Measurements from ENCODE around the gene THG1L. TPM values are rescaled to one million over a fixed set of nuclear protein-coding genes. Genes with fewer than 3 reads are reported as not detected.
A peak's percentile ranks its signal among the peaks of the same experiment; 100 is the strongest.

THG1L gene
- total and polyA plus RNA-seq, 2 of the 13 experiments (the other 11 are each of a cell fraction or from before 2014, with no cell fraction given), result 16.6 to 17.2 TPM

DNA sequence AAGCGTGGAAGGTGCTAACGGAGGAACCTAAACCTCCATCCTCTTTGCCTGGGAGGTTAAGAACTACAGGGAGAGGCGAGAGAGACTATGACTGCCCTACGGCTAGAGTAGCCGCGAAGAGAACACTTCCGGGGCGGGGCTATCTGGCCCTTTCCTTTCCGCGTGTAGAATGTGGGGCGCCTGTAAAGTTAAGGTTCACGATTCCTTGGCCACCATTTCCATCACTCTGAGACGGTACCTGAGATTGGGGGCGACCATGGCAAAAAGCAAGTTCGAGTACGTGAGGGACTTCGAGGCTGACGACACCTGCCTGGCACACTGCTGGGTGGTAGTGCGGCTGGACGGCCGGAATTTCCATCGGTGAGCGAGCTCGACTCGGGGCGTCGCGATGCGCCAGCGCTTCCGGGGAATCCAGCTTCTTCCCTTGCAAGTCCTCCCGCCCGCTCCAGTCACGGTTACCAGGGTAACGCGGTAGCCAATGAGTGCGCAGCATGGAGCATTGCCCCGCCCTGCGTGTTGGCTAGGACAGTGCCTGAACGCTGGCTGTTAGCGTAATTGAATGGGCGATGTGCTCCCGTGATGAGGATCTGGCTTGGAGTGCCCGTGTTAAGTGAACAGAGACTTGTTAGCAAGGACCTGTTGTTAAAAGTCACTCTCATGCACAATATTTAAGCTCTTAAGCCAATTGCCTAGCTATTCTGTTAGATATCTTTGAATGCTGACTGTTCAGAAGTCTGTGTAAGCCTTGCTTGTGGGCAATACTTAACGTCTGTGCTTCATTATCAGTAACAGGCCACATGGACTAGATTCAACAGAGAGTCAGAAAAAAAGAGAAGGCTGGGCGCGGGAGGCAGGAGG is at the start of gene THG1L (continued):
- no peak for TF ChIP-seq CBX2 (IDR thresholded peaks at IDR 0.05; ENCODE audit: low read depth, low read length)
- no peak for TF ChIP-seq CBX2 (CRISPR knock-in tag; IDR thresholded peaks at IDR 0.05; ENCODE audit: low read depth)
- no peak for TF ChIP-seq ZNF672 (CRISPR knock-in tag; IDR thresholded peaks at IDR 0.05)
- no peak; the same call in 1 of the 2 replicates for TF ChIP-seq NFATC3 (CRISPR knock-in tag; IDR thresholded peaks at IDR 0.05)
- TF ChIP-seq, protein P1, sequence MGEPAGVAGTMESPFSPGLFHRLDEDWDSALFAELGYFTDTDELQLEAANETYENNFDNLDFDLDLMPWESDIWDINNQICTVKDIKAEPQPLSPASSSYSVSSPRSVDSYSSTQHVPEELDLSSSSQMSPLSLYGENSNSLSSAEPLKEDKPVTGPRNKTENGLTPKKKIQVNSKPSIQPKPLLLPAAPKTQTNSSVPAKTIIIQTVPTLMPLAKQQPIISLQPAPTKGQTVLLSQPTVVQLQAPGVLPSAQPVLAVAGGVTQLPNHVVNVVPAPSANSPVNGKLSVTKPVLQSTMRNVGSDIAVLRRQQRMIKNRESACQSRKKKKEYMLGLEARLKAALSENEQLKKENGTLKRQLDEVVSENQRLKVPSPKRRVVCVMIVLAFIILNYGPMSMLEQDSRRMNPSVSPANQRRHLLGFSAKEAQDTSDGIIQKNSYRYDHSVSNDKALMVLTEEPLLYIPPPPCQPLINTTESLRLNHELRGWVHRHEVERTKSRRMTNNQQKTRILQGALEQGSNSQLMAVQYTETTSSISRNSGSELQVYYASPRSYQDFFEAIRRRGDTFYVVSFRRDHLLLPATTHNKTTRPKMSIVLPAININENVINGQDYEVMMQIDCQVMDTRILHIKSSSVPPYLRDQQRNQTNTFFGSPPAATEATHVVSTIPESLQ (CRISPR knock-in tag; conservative IDR thresholded peaks at IDR 0.05), result no peak
- no peak for TF ChIP-seq EP300 (IDR thresholded peaks at IDR 0.05; ENCODE audit: low read depth in 2 of 2, low read length in 2 of 2)
- TF ChIP-seq EP300 (CRISPR knock-in tag; IDR thresholded peaks at IDR 0.05; ENCODE audit: borderline replicate concordance), result no peak
- no peak for TF ChIP-seq XRCC5 (optimal IDR thresholded peaks at IDR 0.05; ENCODE audit: low read length)
- TF ChIP-seq NRL (CRISPR knock-in tag; IDR thresholded peaks at IDR 0.05; ENCODE audit: borderline replicate concordance), result peak; percentile 81; the same call in 1 of the 2 replicates
- TF ChIP-seq, protein P2, sequence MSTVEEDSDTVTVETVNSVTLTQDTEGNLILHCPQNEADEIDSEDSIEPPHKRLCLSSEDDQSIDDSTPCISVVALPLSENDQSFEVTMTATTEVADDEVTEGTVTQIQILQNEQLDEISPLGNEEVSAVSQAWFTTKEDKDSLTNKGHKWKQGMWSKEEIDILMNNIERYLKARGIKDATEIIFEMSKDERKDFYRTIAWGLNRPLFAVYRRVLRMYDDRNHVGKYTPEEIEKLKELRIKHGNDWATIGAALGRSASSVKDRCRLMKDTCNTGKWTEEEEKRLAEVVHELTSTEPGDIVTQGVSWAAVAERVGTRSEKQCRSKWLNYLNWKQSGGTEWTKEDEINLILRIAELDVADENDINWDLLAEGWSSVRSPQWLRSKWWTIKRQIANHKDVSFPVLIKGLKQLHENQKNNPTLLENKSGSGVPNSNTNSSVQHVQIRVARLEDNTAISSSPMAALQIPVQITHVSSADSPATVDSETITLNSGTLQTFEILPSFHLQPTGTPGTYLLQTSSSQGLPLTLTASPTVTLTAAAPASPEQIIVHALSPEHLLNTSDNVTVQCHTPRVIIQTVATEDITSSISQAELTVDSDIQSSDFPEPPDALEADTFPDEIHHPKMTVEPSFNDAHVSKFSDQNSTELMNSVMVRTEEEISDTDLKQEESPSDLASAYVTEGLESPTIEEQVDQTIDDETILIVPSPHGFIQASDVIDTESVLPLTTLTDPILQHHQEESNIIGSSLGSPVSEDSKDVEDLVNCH (CRISPR knock-in tag; IDR thresholded peaks at IDR 0.05), result no peak; the same call in 1 of the 2 replicates
- peak; percentile 94 for TF ChIP-seq ZNF317 (CRISPR knock-in tag; IDR thresholded peaks at IDR 0.05)
- peak; percentile 55 for TF ChIP-seq HNRNPLL (IDR thresholded peaks at IDR 0.05; ENCODE audit: low read depth, low read length, poor library complexity, severe bottlenecking)
- TF ChIP-seq, protein P3, sequence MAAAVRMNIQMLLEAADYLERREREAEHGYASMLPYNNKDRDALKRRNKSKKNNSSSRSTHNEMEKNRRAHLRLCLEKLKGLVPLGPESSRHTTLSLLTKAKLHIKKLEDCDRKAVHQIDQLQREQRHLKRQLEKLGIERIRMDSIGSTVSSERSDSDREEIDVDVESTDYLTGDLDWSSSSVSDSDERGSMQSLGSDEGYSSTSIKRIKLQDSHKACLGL (CRISPR knock-in tag; IDR thresholded peaks at IDR 0.05), result peak; percentile 54; the same call in 1 of the 2 replicates
- TF ChIP-seq, protein P4, sequence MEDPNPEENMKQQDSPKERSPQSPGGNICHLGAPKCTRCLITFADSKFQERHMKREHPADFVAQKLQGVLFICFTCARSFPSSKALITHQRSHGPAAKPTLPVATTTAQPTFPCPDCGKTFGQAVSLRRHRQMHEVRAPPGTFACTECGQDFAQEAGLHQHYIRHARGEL (CRISPR knock-in tag; IDR thresholded peaks at IDR 0.05), result 0 out of 2 replicates have a peak, but pooled peaks have one; percentile 69
- no peak for TF ChIP-seq LRRFIP1 (CRISPR knock-in tag; conservative IDR thresholded peaks at IDR 0.05)
- TF ChIP-seq ZNF747 (CRISPR knock-in tag; IDR thresholded peaks at IDR 0.05; ENCODE audit: borderline replicate concordance), result peak; percentile 82; the same call in 1 of the 2 replicates
- peak; percentile 31; the same call in 1 of the 2 replicates for TF ChIP-seq ZNF773 (CRISPR knock-in tag; IDR thresholded peaks at IDR 0.05; ENCODE audit: borderline replicate concordance)
- TF ChIP-seq TEAD2 (CRISPR knock-in tag; IDR thresholded peaks at IDR 0.05), result 0 out of 2 replicates have a peak, but pooled peaks have one; percentile 61
- no peak for TF ChIP-seq ZNF816 (CRISPR knock-in tag; IDR thresholded peaks at IDR 0.05; ENCODE audit: borderline replicate concordance)
- no peak; the same call in 1 of the 2 replicates for TF ChIP-seq ZNF784 (CRISPR knock-in tag; IDR thresholded peaks at IDR 0.05; ENCODE audit: borderline replicate concordance)

Data from HepG2 (cell line).